NCI-H524 (cell line): ENCODE data around the gene BCL6.

Experiments used
- DNase-seq, 2 experiments: peaks; one replicate each; lab custom pipeline; 2025; lab: John Stamatoyannopoulos, UW

BCL6 gene

DNA sequence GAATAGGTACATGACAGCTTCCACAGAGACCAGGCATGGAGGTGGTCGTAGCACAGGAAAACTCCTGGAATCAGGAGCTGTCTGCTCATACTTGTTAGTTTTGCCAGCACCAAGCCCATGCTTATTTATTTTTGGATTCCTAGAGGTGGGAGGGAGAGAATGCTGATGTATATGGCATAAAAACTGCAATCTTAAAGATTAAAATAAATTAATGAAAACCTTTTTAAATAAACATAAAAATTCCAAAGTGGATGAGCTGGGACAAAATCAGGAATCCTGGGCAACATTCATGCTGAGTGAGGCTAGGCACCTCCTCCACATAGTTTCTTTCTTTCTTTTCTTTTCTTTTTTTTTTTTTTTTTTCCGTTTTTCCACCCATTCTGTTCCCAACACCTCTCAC lies 14.3 kb upstream of the BCL6 start:
- DNase-seq = no peak

DNA sequence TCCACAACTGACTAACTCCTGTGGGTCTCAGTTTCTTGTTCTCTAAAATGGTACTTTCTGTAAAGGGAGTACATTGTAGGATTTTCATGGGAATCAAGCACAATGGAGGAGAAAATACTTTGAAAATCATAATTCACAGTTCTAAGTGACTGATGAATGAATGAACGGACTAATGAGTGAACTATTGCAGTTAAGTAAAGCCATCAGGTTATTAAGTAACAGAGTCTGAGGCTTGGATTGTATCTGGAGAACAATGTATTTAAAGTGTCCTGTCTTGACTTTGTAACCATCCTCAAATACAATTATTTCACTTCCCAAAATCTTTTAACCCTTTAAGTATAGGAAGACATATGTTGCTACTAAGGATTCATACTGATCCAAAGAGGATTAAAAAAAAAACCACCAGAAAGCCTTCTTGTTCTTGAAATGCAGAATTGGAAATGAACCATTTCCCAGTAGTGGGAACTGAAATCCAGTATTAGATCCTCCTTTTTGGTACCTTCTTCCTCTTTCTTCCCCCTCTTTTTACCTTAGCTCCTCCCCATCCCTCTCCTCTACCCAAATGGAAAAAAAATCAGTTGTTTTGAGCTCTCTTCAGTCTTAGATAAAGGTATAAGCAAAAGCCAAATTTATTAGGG lies 13.2 kb upstream of the BCL6 start:
- DNase-seq = no peak

DNA sequence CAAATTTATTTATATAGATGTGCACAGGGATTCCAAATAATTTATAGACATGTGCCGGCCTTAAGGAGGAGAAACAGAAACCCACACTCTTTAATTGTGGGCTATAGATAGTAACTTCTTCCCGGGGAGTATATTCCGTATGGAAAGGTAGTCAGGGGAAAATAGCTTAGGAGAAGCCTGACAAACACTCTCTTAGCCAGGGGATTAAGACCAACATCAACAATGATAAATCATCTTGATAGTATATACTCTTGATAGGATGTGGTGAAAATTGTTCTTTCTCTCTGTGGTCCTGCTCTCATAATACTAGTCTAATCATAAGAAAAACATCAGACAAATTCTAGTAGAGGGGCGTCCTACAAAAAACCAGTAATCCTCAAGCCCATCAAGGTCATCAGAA lies 8.2 kb upstream of the BCL6 start:
- DNase-seq = no peak

DNA sequence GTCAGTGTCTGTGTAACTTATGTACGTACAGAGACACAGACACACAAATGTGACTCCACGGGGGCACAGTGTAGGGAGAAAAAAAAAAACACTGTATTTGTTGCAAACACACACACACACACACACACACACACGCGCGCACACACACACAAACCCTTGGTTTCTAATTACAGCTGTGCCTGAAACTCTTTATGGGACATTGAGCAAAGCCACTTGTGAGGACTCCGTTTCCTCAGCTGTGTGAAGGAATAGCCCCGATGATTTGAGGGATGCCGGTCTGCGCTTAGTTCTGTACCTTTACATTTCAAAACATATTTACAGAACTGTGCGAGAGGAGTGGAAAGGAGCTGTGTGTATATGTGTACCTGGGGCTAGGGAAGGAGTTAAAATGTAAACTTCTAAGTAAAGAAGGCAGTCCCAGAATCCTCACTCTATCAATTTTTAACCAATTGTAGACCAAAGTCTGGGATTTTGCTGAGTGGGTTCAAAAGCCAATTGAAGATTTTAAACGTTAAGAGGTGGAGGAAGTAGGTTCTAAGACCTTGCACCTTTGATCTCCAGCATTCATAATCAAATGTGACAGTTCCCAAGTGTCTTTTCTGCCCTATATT lies 5.3 kb upstream of the BCL6 start:
- peak in 1 of 2 experiments; percentile 50 for DNase-seq

DNA sequence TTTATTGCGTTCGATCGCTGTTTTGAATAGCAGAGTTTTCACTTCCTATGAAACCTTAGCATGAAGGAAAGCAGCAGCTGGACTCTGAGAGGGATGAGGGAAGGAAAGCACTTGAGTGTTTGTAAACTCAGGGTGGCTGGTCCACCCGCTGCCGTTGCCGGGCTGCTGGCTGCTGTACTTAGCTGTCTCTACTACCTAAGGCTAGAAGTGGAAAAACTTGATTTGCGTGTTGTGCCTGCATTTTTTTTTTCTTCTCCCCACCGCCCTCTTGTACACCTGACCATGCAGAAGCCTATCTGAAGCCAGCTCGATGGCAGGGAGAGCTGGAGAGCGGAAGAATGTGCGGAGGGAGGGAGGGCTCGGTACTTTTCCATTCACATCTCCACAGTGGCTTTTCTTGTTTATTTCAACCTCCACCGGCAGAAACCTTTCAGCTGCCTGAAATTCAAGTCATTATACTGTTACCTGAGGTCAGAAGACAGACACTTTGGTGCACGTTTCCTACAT lies 4.8 kb upstream of the BCL6 start:
- DNase-seq = peak; percentile 87 to 95

DNA sequence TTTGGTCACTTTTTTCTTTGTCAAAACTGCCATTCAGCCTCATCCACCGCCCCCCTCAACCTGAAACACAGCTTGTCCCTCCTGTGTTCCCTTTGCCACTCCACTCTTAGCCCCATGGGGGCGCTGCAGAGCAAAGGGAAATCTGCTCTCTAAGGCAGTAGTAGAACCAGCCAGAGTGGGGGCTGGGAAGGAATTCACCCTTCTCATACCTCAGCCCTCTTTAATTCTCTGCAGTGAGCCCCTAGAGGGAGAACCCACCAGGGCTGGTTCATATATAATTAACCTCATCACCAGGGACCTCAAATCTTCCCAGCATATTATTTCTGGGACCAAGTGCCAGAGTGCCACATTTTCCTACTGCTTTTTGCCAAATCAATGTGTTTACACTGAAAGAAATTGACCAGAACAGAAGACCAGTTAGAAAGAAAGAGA lies 2.8 kb upstream of the BCL6 start:
- peak; percentile 84 to 94 for DNase-seq

DNA sequence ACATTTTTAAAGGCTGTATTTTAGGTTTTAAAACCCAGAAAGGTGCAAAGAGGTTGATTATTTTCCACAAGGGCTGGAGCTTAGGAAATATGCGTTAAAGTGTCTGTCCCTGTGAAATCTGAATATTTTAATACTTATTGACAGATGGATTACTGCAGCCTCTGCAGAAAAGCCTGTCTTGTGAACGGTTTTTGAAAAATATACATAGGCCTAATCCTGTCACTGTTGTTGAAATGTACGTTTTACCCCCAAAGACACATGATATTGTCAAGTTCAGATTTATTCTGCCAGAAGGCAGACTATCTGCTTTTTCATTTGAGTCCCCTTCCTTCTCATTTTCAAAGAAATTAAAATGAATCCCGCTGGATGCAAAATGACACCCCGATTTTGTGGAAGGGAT lies 2.2 kb upstream of the BCL6 start:
- DNase-seq = no peak

DNA sequence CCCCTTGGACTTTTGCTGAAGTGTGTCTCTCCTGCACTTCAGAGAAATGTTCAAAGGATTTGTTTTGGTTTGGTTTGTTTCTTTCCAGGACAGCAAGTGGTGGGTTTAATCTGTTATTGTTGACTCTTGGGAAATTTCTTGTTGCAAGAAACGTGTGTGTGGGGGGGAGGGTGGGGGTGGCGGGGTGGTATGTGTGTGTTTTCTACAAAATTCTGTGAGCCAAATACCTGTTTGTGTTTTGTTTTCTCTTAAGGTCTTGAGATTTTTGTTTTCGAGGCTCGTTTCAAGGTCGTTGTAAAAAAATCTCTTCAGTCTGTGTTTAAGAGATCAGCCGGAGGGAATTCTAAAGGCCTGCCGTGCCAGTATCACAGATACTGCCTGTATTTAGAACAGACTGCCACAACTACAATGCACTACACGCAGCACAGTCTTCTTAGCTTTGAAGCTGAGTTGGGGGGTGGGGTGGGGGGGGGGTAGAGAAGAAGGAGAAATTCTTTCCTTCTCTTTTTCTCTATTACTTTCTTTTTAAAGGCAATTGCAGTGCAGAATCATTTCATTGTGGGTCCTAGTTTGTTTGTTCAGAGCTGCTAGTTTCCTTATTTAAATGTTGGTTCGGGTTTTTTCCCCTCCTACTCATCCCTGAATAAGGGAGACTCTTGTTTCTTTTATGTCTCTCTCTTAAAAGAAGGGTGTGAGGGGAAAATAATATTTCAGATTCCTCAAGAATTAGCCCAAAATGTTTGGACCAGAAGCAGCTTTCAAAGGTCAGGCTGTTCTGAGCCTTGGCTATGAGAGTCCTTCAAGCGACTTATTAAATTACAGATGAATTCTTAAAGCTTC lies 1.4 kb upstream of the BCL6 start:
- no peak for DNase-seq

DNA sequence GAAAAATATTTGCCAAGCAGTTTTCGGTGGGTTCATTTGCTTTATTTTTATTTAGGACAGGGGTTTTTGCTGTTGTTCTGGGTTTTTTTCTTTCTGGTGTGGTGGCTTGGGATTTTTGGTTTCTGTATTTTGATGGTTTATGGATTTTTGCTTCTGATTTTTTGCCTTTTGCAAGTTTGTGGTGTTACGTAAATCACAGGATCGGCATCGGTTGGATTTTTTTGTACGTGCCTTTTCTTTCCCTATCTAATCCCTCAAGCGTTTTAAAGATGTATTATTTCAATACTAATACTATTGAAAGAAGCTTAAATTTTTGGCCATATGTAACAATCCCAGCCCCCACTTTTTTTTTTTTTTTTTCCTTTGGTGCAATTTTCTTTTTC lies 782 bp upstream of the BCL6 start:
- no peak for DNase-seq

DNA sequence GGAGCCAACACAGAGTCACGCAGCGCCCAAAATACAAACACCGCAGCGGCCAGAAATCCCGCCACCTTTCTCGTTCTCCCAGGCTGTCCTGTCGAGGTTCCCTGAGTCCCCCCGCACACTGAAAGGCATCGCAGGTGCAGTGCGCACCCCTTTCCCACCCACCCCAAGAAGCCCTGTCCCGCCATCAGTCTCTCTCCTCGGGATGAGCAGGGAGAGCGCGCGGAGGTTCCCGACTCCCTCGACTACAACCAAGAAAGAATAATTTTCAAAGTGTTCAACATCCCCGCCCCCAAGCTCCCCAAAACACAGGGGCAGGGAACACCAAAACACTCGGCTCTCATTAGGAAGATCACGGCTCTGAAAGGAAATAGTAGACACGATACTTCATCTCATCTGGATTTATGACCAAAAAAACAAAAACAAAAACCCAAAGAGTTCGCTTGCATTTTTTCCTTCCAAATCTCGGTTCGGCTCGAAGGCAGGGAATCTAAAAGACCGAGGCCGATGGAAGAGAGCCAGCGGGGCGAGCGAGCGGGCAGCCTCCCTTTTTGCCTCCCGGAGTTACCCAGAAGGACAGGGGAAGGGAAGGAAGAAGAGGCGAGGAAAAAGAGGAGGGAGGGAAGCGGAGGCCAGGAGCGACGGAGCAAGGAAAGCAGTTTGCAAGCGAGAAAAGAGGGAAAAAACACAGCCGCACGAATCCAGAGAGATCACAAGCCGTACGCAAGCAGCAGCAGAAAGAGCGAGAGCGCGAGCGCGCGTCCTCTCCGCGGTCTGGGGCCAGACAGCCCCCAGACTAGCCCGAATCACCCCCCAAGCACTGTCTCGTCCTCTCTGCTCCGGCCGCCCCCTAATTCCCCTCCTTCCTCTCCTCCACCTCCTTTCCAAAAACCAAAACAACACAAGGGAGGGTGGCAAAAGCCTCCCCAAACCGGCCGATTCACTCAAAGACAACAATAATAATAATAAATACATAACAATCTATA lies 808 bp downstream of the BCL6 start:
- peak; percentile 50 to 67 for DNase-seq

DNA sequence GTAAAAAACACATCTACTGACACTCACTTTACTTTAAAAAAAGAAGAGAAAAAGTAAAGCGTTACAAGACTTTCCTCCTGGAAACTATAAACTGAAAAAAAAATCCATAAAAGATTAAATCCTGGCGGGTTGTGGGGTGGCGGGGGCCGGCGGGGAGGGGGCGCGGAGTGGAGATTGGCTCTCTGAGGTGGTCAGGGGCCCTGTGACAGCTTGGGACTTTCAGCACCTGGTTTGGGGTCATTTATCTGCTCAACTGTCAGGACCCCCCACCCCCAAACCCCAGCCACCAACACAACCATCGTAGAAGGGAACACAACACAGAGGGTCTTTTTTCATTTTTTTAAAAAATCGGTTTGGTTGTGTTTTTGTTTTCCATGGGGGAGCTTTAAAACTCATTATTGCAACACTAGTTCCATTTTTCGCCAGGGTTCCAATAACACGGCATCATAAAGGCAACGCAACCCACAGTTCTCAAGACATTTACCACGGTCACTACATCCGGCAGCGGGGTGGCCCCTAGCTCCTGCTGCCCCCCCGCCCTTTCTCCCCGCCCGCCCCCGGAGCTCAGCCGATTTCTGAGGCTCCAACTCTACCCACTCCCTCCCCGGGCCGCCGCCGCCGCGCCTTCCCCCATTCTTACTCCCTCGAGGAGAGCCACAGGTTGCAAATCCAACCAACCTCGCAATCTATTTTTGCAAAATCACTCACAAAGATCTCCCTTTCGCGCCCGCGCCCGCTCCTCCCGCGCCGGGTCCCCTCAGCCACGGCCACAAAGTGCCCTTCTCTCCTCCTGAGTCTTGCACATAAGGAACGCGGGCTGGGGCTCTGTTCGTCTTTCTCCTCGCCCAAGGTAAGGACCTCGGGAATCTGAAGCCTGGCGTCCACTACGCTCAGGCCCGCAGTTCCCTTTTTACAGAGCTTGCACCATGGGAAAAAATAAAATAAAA lies 1.8 kb downstream of the BCL6 start:
- peak; percentile 10 to 56 for DNase-seq

DNA sequence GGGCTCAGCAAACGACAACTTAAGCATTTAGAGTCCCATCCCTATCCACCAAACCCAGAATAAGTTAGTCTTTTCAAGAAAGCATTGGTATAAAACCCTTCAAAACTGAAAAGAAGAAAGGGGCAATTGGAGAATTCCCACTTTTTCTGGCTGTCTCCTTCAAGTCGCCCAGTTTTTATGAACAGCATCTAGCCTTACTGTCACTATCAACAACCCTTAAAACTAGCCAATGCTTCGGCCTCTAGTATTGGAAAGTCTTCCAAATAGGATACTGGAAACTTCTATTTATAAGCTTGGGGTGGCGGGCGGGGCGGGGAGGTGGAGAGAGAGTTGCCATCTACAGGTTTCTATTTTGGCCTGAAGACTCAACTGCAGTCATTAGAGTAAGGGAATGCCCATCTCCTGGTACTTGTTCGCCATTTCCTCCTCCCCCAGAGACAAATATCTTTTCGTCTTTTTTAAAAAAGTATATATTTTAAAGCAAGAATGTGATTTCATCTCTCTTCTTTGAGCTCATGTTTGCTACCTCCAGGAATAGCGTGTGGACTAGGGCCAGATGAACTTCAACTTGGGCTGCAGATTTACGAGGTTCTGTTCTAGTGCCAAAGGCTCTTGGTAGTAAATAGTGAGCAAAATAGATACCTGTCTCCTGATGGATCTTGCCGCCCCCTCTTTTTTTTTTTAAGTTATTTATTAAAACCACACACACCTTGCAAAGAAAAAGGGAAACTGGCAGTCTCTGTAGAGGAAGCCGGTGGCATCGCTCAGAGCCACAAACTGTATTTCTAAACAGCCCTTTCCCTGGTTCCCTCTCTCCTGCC lies 2.7 kb downstream of the BCL6 start:
- no peak for DNase-seq

DNA sequence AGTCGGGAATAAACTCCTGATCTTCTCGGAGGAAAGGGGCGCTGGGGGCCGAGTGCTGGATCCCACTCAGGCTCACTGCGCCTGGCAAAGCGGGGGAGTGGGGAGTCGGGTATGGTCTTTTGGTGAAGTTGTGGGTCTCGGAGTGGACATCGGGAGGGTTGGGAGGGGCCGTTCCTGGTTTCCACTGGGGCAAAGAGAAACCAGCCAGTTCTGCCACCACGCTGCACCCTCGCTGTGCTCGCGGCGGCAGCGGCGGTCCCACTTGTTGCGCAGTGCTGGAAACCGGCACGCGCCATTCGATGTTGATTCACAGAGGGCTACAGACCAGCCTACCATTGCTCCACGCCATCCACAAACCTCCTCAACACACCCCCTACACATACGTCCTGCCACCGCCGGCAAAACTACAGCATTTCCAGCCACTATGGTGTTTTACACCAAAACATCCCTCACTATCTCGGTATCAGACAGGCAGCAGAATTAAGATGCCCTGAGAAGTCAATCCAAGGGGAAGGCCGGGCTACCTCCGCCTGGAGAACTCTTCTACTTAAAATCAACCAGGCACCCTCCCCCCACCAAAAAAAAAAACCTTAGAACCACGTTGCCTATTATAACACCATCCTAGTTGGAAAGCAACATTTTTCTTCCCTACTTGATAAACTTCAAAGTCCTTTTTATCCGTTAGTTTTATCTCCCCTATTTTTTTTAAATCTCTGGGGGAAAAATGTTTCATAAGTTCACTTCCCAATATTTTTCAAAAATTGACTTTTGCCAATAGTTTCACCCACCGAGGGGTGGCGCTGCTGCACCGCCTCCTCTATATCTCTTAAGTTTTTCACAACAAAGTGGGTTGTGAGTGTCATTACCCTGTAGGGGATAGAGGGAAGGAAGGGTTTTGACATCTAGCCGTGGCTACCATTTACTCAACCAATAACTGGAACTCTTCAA lies 3.6 kb downstream of the BCL6 start:
- peak; percentile 47 to 79 for DNase-seq

DNA sequence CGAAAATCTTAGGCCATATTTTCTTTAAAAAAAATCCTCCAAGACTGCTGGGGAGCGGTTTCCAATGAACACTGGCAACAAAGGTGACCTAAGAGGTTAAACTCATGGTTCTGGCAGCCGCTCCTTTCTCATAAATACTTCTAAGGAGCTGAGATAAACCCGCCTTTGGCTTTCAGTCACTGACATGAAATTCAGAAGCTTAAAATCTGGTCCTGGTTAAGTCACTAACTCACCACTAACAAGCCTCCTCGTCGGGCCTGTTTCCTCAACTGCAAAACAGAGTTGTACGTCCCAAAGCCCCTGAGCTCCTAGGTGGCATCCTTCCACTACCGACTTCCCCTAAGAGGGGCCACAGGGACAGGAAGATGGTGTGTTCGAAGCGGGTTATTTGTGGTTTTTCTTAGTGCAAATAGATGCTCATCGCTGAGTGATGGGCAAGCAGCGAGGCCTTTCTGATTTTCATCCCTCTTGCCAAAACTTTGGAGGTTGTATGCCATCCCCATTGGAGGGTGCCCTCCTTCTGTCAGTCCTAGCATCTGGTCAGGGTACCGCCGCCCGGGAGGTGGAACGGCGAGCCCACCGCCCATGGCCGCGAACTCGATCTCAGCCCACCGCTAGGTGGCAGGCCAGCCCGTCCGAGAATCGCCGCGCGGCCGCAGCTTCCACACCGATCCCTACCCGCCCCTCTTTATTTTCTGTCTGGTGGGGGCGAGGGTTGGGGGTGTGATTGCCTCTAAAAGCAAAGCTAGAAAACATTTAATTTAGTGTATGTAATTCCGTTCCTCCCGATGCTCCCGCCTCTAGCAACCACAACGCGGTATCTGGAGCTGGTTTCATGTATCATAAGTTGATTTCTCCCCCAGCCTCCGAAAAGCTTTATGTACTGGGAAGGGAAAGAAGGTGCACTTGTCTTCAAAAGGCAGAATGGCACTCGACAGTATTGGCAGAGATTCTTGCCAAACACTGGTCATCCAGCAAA lies 4.6 kb downstream of the BCL6 start:
- DNase-seq = peak; percentile 34 to 73

DNA sequence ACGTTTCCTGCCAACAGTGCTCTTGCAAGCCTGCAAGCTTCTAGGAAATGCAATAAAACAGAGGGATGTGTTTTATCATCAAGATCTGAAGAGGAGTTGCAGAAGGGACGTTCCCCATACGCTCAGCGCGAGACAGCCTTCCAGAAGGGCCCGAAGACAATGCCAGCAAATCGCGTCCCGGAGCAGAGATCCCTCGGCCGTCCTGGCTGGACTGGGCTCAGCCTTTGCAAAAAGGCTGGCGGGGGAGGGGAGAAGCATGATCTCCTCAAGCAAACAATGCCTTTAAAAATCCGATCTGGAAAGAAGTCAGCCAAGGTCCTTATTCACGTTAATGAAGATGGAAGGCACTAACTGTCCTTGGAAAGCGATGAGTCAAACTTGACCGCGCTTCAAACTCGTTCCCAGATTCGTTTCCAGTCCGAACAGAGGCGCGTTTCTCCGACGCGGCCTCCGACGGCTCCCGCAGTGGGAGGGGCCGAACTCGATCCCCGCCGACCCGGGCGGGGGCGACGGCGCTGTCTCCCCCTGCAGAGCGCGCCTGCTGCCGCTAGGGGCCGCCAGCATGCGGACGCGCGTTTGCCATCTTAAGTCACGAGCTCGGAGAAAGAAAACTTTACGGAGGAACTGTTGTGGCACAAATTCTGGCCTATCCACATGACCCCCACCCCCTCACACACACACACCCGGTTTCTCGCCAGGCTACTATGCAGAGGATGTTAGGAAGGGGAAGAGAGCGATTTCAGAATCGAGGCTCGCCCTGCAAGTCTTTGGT lies 5.5 kb downstream of the BCL6 start:
- DNase-seq = peak; percentile 68 to 83

DNA sequence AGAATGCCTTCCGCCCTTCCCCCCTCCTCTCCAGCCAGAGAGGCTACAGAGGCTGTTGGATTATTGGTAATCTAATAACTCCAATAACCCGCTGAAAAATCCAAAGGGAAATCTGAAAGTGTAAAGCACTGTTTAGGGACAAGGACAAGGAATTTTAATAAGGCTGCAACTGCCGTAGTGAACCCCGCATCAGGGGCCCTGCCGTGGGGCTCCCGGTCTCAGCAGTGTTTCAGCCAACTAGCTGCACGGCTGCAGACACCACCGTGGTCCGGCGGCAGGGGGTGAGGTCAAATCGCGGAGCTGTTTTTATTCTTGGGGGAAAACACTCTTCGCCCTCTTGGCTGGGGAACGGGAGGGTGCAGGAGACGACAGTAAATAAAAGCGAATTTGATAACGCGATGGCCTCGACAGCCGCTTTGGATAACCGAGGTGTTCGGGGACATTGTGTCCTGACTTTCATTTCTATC lies 6.1 kb downstream of the BCL6 start:
- DNase-seq = peak in 1 of 2 experiments; percentile 63
